BJ (cell line): Measurements from ENCODE around the gene C20orf173. TPM values are rescaled to one million over a fixed set of nuclear protein-coding genes. Genes with fewer than 3 reads are reported as not detected.

Experiments used
- CTCF ChIA-PET: fragments of 350-600 bp; formaldehyde crosslinking; extraction: SDS; loops from one replicate; lab custom pipeline; 2021; ENCODE audit warnings: antibody characterized with exemption, inconsistent platforms; lab: Yijun Ruan, JAX
- POLR2A ChIA-PET: fragments of 300-600 bp; sonication (Branson Sonifier 250); formaldehyde crosslinking; extraction: SDS; loops from one replicate; lab custom pipeline; 2021; ENCODE audit warnings: antibody characterized with exemption; lab: Charles Lee
- DNase-seq: peaks from one replicate; pipeline ENCODE4 v3.0.0-alpha.2; 2011; ENCODE audit warnings: low read depth
- H3K27me3 ChIP-seq: 2 replicates; pipeline ENCODE4 v1.6.0; 2011; ENCODE audit warnings: low read length; ENCODE audit not compliant: control insufficient read depth, insufficient read depth
- H3K36me3 ChIP-seq: 2 replicates; pipeline ENCODE4 v1.5.1; 2011; ENCODE audit warnings: low read length; ENCODE audit not compliant: control insufficient read depth, insufficient read depth
- H3K4me3 ChIP-seq: 2 replicates; pipeline ENCODE4 v1.5.1; 2011; ENCODE audit warnings: low read depth, mild to moderate bottlenecking, control low read depth, low read length
- polyA plus RNA-seq: library from polyadenylated mRNA; depleted of rRNA; stranded (reverse); fragments of >200 nt; gene quantifications from 2 replicates; pipeline ENCODE4 v1.2.3, GENCODE V29; 2011
- TF ChIP-seq, protein P1 (sequence below): IDR thresholded peaks from 2 replicates; pipeline ENCODE4 v1.5.1; 2011; ENCODE audit warnings: low read depth, mild to moderate bottlenecking, control low read depth, inconsistent platforms, low read length, moderate library complexity; ENCODE audit not compliant: insufficient read depth

The C20orf173 gene
- polyA plus RNA-seq, 1 experiment, result not detected

DNA sequence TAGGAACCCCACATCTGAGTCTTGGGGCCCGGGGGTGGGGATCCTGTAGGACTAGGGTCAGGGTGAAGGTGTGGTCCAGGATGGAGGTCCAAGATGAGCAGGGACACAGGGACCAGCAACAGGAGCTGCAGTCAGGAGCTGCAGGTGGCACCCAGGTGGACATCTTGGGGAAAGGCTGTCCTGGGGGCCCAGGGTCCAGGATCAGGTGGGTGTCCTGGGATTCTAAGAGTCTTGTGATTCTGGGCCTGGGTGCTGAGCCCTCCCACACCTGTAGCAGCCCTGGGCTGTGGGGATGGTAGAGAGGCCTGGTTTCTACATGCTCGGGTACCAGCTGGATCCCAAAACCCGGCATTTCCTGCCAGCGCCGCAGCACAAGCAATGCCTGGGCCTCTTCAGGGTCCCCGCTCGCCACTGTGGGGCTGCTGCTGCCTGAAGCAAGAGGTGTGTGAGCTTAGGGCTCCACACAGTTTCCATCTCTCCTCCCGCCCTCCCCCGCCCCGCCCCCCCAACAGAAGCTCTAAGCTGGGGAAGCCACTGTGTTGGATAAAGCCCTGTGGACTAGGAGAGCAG, 33.2 kb upstream of the C20orf173 start:
- H3K36me3 ChIP-seq, result peaks cover 3% of the 10 kb centered on the region

DNA sequence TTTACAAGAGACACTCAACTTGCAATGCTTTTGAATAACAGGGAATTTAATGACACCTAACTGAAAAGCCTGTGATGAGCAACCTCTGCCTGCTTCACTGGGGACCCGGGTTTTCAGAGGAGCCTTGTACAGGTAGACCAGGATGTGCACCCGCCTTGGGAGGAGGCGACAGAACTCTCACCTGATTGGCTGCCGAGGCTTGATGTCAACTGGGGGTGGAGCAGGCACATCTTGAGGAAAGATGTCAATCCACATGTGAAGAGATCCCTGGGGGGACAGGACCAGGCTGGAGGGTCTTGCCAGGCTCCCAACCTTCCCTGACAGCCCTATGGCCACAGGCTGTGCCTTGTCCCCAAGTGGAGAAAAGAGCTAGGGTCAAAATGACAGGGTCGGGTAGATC, 32.2 kb upstream of the C20orf173 start:
- no peaks in the 10 kb centered on the region for H3K27me3 ChIP-seq
- POLR2A ChIA-PET, result no interaction called here
- TF ChIP-seq, protein P1, sequence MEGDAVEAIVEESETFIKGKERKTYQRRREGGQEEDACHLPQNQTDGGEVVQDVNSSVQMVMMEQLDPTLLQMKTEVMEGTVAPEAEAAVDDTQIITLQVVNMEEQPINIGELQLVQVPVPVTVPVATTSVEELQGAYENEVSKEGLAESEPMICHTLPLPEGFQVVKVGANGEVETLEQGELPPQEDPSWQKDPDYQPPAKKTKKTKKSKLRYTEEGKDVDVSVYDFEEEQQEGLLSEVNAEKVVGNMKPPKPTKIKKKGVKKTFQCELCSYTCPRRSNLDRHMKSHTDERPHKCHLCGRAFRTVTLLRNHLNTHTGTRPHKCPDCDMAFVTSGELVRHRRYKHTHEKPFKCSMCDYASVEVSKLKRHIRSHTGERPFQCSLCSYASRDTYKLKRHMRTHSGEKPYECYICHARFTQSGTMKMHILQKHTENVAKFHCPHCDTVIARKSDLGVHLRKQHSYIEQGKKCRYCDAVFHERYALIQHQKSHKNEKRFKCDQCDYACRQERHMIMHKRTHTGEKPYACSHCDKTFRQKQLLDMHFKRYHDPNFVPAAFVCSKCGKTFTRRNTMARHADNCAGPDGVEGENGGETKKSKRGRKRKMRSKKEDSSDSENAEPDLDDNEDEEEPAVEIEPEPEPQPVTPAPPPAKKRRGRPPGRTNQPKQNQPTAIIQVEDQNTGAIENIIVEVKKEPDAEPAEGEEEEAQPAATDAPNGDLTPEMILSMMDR, result no peak
- H3K4me3 ChIP-seq, result no peak overlapping the region
- CTCF ChIA-PET, result interaction anchor here (0.6 to 1.9 kb wide), 4 partner anchors 11 to 194 kb away, joined by 3 to 6 read pairs (median 4); partner anchors contain the start of gene ERGIC3
- DNase-seq, result no peak
- H3K36me3 ChIP-seq, result peaks cover 11% of the 10 kb centered on the region

More for the DNA sequence above, 33.2 kb upstream of the C20orf173 start:
- H3K27me3 ChIP-seq, result no peaks in the 10 kb centered on the region
- TF ChIP-seq, protein P1, result no peak
- CTCF ChIA-PET, result interaction anchor here (0.7 to 1.9 kb wide), 2 partner anchors 21 to 195 kb away, joined by 3 to 6 read pairs; partner anchors contain the start of gene ERGIC3
- no peak for DNase-seq
- POLR2A ChIA-PET, result no interaction called here
- no peak overlapping the region for H3K4me3 ChIP-seq

DNA sequence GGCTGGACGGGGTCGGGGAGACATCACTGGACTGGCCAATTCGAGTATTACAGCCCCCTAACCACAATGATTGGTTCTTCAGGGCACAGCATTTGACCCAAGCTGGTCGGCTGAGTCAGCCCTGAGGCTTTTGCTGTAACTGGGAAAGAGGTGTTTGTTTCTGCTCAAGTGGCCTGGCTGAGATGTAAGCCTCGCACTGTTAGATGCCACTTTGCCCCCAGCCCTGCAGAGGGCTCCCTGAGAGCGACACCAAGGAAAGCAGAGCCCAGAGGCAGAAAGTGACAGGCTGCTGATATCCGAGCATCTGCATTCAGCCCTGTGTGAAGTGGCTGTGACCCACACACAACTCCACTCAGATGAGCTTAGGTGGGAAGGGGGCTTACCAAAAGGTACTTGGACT, 31.8 kb upstream of the C20orf173 start:
- POLR2A ChIA-PET, result no interaction called here
- H3K4me3 ChIP-seq, result no peak overlapping the region
- H3K27me3 ChIP-seq, result no peaks in the 10 kb centered on the region
- CTCF ChIA-PET, result interaction anchor here (0.6 to 1.9 kb wide), 3 partner anchors 11 to 19 kb away, joined by 3 to 6 read pairs (median 4); partner anchors contain the start of gene ERGIC3
- TF ChIP-seq, protein P1, result peak; percentile 39
- H3K36me3 ChIP-seq, result peaks cover 14% of the 10 kb centered on the region
- DNase-seq, result no peak

DNA sequence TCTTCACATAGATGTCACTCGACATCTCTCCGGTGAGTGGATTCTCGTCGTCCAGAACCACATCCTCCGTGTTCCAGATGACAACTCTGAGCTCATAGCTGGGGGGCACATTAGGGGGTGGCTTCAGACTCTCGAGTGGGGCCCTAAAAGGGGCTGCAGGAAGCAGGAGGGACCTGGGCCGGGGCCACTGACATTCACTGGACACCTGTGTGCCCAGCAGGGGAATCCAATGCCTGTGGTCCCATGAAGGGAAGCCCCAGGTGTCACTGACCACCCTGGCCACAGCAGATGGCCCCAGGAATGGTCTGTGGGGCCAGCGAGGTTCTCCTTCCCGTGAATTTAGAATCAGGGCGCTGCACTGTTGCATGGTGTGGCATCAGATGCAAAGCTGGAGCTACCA, 31.1 kb upstream of the C20orf173 start:
- peaks cover 20% of the 10 kb centered on the region for H3K36me3 ChIP-seq
- no peak overlapping the region for H3K4me3 ChIP-seq
- ChIA-PET CTCF (interaction anchor here (1.2 to 1.9 kb wide), 2 partner anchors 10 to 18 kb away, joined by 4 to 6 read pairs; partner anchors contain the start of gene ERGIC3), POLR2A (no interaction called here)
- H3K27me3 ChIP-seq, result no peaks in the 10 kb centered on the region
- TF ChIP-seq, protein P1, result no peak
- no peak for DNase-seq

DNA sequence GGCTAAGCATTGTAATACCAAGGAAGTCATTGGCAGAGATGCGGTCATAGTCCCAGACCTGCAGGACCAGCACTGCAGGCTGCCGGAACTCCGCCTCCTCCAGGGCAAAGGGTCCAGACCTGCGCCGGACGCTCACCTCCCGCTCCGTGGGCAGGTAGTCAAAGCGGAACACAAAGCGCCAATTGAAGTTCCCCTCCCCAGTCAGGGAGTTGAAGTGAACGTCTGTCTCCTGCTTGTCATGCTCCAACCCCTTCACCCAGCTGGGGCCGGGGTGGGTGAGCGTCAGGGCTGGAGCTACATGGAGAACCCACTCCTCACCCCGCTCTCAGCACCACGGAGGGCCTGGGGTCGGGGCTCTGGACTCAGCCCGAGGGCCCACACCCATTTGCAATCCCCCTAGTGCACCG, 30.7 kb upstream of the C20orf173 start:
- Histone ChIP-seq H3K27me3 (no peaks in the 10 kb centered on the region), H3K36me3 (peaks cover 20% of the 10 kb centered on the region), H3K4me3 (no peak overlapping the region)
- CTCF ChIA-PET, result no interaction called here
- POLR2A ChIA-PET, result no interaction called here
- TF ChIP-seq, protein P1, result no peak
- DNase-seq, result no peak
